ENCODE results near the gene IBSP.

IBSP gene, protein sequence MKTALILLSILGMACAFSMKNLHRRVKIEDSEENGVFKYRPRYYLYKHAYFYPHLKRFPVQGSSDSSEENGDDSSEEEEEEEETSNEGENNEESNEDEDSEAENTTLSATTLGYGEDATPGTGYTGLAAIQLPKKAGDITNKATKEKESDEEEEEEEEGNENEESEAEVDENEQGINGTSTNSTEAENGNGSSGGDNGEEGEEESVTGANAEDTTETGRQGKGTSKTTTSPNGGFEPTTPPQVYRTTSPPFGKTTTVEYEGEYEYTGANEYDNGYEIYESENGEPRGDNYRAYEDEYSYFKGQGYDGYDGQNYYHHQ

GRCh38 chr4:87799301-87800113, at the start of gene IBSP:
TSS of gene IBSP (plus strand) at chr4:87799554. CDS start at chr4:87802362, 2,808 bp downstream.
- no peak for DNase-seq (ENCODE audit: low read depth)

GRCh38 chr4:87749883-87750282, 49.5 kb upstream of the IBSP start:
- DNase-seq (ENCODE audit: low read depth) = no peak

- peak; percentile 10 for DNase-seq (ENCODE audit: low read depth)
Measured at GRCh38 chr4:87758270-87758669, 41.1 kb upstream of the IBSP start.

GRCh38 chr4:87762311-87762710, 37.0 kb upstream of the IBSP start:
- DNase-seq (ENCODE audit: low read depth) = no peak

DNA sequence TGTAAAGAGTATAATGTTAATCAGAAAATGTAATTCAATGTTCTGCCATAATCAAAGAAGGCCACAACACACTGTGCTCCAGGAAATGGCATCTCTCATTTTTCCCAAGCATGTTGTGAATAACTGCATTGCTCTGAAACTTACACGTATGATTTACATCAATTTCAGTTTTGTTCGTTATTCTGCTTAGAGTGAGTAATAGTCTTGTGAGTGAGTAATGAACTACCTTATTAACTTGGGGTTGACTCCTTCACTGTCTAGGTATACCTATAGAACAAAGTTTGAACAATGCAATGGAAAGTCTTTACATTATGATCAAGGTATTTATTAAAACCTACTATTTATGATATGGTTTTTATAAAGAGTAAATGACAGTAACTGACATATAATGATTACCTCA, 17.8 kb upstream of the IBSP start:
- DNase-seq (ENCODE audit: low read depth) = no peak

DNA sequence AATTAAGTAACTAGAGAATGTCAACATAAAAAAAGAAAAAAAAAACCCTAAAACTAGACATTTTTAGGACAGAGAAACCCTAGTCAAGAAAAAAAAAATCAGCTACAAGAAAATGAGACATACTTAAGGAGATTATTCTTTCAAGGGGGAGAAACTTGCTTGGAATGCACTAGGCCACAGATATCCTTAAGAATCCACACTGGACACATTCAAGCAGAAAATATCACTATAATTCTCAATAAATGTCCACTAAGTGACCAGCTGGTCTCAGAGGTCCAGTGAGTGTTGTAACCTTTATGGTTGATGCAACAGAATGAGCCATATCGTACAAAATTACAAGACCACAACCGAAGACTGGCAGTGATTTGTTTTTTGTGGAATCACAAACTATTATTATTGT, 15.6 kb upstream of the IBSP start:
- peak; percentile 32 for DNase-seq (ENCODE audit: low read depth)

GRCh38 chr4:87785731-87786509, 13.4 kb upstream of the IBSP start:
- DNase-seq (ENCODE audit: low read depth) = no peak

GRCh38 chr4:87802858-87803257, 3.5 kb downstream of the IBSP start:
- no peak for DNase-seq (ENCODE audit: low read depth)

GRCh38 chr4:87803421-87803820, 4.1 kb downstream of the IBSP start:
- no peak for DNase-seq (ENCODE audit: low read depth)

- DNase-seq (ENCODE audit: low read depth) = no peak
Measured at GRCh38 chr4:87804871-87805270, 5.5 kb downstream of the IBSP start.

GRCh38 chr4:87805971-87806370, 6.6 kb downstream of the IBSP start:
- DNase-seq (ENCODE audit: low read depth) = peak; percentile 72

- DNase-seq (ENCODE audit: low read depth) = peak; percentile 78
Measured at GRCh38 chr4:87806520-87806919, 7.2 kb downstream of the IBSP start.

DNA sequence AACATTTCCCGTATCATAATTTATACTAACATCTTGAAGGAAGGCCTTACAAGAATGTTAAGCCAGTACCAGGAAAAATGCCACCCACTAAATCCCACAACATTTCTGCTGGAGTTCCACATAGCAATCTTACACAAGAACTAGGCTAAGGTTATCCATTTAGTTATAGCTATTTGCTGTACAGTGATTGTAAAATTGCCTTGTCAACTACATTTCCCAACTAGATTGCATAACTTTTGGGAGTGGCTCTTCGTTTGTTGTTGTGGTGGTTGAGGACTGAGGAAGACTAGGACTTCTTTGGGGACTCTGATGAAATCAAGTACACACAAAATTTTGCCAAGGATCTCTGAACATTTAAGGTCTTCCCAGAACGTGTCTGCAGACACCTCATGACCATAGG, 8.0 kb downstream of the IBSP start:
- peak; percentile 68 for DNase-seq (ENCODE audit: low read depth)

DNA sequence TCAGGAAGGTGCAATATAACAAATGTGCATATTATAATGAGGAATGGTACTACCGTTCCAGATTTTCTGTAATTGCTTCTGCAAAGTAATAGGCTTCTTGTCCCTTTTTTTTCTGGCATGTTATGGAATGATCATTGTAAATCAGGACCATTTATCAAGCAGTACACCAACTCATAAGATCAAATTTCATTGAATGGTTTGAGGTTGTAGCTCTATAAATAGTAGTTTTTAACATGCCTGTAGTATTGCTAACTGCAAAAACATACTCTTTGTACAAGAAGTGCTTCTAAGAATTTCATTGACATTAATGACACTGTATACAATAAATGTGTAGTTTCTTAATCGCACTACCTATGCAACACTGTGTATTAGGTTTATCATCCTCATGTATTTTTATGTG, 12.6 kb downstream of the IBSP start:
- DNase-seq (ENCODE audit: low read depth) = no peak

DNA sequence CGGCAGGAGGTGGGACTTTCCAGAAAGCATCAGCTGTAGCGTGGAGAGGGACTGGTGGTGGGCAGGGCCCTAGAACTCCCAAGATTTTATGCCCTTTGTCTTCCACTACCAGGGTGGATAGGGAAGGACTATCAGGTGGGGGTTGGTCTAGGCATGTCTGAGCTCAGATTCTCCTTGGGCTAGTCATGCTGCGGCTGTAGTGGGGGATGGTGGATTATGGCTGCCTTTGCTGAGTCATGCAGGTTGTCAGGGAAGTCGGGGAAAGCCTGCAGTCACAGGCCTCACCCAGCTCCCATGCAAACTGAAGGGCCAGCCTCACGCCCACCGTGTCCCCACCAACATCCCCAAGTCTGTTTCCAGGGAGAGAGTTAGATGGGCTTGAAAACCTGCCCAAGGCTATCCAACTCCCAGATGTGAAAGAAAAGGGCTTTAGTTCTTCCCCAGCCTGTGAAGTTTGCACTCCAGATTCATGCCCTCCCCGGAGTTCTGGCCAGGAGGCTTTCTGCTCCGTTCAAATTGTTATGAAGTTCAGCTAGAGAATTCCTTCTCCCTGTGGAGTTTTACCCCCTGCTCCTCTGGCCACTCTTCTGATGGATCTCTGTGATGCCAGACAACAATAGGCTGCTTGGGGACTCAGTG, 20.0 kb downstream of the IBSP start:
- peak; percentile 92 for DNase-seq (ENCODE audit: low read depth)

DNA sequence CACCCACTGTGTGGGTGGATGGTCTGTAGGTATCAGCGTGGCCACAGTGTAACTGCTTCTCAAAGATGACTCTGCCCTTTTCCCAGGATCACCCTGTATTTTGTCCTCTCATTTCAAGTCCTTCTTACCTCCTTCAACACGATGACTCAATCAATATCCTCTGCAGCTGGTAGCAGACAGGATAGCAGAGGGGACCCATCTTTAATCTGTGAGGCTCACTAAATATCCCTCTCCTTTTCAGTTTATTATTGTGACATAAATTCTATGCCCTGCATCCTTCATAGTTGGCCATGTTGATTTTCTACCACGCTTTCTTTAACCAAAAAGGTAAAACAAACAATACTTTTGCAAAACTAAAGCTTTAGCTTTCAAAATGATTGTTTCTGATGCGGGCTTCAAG, 23.8 kb downstream of the IBSP start:
- DNase-seq (ENCODE audit: low read depth) = no peak

DNA sequence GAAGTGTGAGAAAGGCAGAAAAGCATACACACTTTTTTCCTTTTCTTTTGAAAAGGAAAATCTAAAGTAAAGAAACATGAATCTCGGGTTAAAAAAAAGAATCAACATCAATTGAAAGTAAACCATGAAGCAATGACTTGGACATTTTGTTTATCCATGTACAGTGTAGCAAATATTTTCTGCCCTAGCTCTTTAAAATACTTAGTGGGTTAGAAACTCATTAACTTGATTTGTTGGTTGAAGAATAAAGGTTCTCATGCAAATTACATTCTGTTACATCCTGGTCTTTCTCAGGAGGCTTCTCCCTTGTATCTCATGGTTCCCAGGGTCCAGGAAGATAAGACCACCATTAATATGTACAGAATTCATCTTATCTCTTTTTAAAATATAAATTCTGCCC, 24.4 kb downstream of the IBSP start:
- no peak for DNase-seq (ENCODE audit: low read depth)

- DNase-seq (ENCODE audit: low read depth) = no peak
Measured at GRCh38 chr4:87824352-87824751, 25.0 kb downstream of the IBSP start.

- no peak for DNase-seq (ENCODE audit: low read depth)
Measured at GRCh38 chr4:87832669-87833068, 33.3 kb downstream of the IBSP start, which contains the start of gene MEPE. TSS of gene MEPE (plus strand) at chr4:87832969. CDS start at chr4:87834715, 1,746 bp downstream.

DNA sequence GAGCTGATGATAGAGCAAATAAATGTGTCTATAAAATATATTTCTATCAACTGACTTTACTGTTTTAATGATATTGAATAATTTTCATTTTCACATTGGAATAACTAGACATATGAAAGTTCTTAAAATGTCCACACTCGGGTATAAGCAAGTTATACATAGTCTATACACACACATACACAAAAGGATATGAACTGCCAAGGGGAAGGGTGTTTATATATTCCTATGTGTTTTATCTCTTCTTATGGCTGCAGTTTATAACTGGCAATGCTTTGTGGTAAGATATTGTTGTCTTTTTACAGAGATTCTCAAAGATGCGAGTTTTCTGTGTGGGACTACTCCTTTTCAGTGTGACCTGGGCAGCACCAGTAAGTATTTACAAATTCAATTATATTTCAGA, 35.0 kb downstream of the IBSP start:
- no peak for DNase-seq (ENCODE audit: low read depth)

DNA sequence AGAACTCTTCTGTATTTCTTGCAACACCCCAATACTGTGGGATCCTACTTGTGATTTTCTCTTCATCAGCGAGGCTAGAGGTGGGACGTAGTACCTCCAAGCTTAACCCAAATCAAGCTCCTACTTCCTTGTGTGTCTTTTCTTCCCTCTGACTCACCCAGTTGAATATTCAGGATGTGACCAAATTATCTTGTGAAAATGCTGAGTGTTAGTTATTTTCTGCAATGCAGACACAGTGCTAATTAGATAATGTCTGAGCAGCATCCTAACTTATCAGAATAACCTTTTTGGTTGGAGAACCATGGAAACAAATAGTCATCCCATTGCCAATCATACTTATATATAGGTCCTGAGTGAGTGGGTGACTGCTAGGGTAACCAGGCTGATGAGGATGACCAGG, 35.8 kb downstream of the IBSP start:
- no peak for DNase-seq (ENCODE audit: low read depth)

DNA sequence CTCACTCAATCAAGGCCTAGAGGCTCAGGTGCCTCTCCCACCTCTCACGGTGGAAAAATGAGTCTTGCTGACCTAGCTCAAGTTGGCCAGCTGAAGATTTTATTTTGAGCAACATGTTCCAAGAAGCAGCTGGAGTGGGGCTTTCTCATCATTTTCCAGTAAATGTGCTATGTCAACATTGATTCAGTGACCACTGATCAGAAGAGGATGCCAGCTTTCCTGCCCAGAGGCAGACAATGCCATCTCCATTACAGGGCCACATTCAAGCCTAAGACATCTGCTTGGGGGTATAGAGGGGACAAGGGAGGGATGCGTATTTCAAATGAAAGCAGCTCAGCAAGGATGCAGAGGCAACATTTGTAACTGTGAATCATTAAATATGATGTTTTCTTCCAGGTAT, 36.4 kb downstream of the IBSP start:
- DNase-seq (ENCODE audit: low read depth) = no peak

Measured in amniotic epithelial cell (primary cell).